Stimulated activated CD4-positive, alpha-beta T cell treated with anti-CD3 and anti-CD28 coated beads, Interleukin-1b, Interleukin-23, amount 100 ng/mL, for 4 hours (primary cell): ENCODE data around the gene FAM83D.
"Not testable (repeated sequence)": the region's sequence is repeated elsewhere in the genome, so short reads cannot be mapped to it uniquely, and the experiment has no call there.

Experiments used
- DNase-seq, 2 donors: peaks; one replicate each; pipeline ENCODE4 v3.0.0-alpha.2; 2020; ENCODE audit warnings: low read depth in 2 of 2

FAM83D gene

DNA sequence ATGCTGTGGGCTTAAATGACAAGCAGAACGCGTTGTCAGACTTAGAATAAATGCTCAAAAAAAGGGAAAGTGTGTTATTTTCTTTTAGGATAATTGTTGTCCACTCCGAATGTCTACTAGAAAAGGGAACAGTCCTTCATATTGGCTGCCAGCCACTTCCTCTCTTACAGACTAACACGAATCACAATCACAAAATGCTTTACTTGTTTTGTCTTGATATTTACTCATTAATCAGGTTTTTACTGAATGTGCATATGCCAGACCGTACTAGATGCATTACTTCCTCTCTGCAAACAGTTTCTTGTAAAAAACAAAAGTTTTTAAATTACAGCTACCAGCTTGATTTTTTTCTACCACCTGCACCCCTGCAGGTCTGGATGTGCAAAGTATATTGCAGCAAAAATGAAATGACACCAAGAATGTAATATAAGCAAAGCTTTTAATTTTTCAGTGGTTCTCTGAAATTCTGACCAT is 36.7 kb downstream of the FAM83D start:
- DNase-seq = no peak

DNA sequence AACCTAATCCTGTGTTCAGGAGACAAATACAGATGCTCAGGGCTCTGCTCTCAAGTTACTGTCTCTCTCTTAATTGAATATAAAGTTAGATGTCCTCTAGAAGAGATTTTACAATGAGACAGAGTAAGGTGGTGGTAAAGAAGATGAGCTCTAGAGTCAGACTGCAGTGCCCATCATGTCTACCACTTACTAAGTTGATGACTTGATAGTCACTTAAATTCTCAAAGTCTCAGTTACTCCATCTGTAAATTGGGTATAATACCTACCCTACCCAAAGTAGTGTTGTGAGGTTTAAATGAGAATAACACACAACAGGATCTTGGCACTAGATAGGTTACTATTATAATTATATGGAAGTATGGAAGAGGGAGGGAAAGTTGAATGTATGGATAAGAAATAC is 37.5 kb downstream of the FAM83D start:
- no peak for DNase-seq

DNA sequence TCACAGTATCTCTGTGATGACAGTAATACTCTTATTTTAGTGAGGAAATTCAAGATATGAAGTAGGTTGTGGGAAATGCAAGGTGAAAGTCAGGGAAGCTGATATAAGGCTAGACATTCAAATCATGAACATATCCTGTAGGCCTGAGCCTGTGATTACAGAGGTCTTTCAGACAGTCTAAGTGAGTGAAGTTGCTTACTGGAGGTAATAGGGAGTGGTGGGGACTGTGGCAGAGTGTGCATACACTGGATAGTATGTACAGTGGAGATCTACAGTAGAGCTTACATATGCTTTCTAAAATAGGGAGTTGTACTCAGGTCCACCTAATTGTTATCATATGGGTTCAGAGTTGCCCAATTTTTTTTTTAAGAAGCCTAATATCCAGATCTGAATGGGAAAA is 39.0 kb downstream of the FAM83D start:
- DNase-seq = no peak

DNA sequence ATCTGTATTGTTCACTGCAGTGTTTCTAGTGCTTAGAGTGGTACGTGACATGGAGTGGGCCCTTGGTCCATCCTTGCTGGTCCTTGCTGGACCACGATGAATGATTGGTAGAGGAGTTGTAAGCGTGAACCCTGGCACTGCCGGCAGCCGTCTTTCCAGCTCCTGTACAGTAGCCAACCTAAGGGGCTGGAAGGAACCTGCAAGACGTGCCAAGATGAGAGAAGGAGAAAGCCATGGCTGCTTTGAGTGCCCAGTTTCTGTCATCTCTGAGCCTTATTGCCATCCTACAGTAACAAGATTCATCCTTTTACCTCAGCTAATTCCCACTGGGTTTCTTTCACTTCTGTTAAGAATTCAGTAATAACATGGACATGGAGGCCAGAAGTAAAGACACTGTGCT is 41.9 kb downstream of the FAM83D start:
- DNase-seq = no peak

DNA sequence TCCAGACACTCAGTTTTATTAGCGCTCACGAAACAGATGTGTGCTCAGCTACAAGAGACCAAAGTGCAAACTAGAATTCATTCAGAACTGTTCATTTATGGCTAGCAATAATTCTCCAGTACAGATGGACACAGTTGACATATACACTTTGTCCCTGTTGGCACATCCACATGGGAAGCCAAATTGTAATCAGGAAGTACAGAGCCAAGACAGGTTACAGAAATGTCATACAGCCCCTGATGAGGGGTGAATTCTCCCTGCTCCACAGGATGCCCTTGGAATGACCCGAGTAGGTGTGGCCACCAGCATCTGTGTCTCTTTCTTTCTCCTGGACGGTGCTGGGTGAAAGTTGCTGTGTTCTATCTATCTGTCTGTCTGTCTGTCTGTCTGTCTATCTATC is 43.5 kb downstream of the FAM83D start:
- no peak for DNase-seq

DNA sequence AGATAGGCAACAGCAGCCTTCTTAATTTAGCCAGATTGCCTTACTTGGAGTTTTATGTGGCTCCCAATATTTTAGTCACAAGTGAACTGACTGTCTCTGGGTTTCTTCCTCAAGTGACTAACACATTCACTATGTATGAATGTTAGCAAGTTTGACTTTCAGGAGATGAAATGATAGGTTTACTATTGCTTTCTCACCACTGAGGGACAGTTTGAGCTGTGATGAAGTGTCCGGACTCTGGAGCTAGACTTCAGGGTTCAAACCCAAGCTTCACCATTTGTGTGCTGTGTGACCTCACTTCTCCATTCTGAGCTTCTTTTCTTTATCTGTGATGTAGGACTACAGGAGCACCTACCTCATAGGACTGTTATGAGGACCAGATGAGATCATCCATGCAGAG is 44.1 kb downstream of the FAM83D start:
- DNase-seq = no peak

DNA sequence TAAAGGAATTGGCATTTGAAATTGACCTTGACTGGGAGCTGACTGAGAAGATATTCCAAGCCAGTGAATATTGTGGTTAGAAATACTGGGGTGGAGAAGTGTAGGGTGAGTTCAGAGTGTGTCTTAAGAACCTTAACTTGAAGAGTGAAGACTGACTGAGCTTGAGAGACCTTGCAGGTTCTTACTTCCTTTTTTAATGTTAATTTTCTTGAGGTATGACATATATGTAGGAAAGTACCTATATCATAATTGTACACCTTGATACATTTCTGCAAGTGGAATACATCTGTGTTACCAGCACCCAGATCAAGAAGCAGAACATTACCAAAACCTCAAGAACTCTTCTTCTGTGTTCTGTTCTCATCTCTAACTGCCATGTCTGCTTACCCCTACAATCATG is 46.9 kb downstream of the FAM83D start:
- no peak for DNase-seq

DNA sequence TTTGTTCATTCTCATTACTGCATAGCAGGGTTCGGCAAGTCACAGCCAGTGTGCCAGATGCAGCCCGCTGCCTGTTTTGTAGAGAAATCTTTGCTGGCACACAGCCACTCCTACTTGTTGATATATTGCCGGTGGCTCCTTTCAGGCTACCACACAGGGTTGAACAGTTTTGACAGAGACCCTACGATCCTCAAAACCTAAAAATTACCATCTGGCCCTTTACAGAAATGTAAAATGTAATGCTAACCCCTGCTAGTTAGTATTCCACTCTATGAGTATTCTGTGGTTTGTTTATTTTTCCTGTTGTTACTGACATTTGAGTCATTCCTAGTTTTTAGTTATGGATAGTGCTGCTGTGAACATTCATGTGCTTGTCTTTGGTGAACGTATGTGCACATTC is 47.4 kb downstream of the FAM83D start:
- no peak for DNase-seq

DNA sequence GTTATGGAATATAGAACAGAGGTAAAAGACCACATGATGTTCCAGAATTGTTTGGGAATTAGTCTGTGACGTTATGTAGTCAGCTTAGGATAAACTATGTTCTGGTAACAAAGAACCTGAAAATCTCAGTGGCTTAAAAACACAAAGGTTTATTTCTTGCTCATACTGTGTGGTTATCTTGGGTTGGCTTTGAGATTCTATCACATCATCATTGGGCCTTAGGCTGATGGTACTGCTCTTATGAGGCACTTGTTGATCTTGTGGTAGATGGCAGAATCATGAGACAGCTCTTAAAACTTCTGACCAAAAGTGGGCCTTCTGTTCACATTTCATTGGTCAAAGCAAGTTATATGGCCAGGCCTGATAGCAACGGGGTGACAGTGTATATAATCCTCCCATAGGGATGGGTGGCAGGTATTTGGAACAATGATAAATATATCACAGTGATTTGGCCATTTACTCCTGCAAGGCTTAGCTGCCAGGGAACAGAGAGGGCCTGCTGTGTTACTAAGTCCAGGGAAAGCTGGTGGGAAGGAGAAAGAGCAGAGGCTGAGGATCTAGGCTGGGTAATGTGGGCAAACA is 49.4 kb downstream of the FAM83D start:
- DNase-seq = no peak

DNA sequence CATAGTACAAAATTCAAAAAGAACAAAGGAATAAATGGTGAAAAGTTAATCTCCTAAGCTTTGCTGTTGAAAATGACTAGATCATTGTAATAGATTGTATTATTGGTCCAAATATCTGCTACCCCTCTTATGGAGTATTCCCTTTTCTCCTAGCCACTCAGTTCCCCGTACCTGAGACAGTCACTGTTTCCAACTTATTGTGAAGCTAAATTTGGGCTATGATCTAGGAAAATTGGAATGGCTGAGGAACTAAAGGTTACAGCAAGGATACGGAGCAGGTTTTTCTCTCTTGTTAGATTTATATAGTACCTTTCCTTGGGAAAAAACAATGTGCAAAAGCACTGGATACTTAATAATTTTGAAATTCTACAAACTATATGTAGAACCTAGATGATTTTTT is 53.2 kb downstream of the FAM83D start:
- DNase-seq = no peak

DNA sequence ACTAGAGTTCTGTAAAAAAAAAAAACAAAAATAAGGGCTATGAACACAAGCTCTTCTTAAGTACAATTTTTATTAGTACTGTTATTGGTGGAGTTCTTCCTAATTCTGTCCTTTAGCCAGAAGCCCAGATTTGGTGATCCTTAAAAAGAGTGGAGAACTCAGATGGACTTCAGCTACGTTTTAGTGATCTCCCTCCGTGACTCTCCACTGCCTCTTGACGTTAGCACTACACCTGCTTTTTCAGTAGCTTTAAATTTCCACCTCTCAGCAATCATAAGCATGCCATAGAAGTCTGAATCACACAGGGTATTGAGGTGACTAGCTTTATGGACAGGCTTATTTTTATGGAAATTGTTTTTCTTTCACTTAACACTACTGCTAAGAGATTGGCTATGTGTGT is 53.6 kb downstream of the FAM83D start:
- no peak for DNase-seq

DNA sequence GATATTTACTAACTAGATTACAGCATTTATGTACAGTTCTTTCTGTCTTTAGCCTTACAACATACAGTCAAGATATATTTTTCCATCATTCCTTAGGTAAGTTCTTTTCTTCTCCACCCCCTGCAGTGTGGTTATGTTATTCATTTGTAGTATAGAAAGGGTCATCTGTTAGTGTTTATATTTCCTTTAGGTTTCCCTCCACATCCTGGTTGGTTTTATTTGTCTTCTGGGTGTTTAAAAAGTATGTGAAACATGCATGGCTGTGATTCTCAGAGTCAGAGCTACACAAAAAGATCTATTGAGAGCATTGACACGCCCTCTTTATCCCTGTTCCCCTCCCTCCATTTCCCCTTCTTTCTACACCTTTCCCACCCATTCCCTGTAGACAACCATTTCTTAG is 56.1 kb downstream of the FAM83D start:
- no peak for DNase-seq

DNA sequence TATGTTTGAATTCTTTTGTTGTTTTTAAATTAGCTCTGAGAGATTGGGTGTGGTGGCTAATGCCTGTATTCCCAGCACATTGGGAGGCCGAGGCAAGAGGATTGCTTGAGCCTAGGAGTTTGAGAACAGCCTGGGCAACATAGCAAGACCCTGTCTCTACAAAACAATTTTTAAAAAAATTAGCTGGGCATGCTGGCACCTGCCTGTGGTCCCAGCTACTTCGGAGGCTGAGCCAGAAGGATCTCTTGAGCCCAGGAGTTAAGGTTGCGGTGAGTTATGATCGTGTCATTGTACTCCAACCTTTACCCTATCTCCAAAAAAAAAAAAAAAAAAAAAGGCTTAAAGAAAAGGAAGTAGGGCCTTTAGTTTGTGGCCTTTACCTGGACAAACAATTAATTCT is 58.8 kb downstream of the FAM83D start:
- DNase-seq = no peak

DNA sequence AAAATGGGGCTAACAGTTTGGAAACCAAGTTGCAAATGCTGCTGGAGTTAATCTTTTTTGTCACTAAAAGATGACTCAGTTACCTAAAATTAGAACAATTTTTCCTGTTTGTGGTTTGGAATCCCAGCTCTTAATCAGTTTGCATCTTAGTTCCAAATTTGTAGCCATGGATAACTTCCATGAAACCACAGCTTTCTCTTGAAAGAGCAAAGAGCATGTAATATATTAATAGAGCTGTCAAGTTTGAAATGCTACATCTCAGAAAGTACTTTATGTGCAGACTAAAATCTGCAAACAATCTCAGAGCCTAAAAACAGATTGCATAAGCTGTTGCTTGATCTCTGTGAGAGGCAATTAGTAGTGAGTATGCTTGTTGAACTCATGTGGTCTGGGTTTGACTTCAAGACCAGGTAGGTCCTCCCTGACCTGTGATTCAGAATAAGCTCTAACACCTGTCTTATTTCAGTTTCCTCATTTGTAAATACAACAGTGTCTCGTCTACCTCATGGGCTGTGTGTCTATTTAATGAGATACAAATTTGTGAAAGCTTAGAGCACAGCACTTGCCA is 59.5 kb downstream of the FAM83D start:
- no peak for DNase-seq

DNA sequence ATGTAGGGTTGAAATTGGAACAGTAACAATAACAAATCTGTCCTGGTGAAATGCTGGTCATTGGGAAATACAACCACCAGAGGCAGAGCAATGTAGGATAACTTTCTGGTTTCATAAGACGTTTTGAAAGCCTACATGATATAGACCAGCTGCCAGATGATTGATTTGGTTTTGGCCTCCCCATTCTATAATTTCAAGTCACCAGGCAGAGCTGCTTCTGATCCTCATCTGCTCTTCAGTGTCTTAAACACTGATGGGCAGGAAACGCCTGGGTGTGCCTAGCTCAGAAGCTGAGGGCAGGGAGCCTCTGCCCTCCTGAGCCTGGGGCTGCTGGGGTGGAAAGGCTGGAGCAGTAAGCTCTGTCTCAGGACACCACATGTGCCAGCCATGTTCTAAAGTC is 60.4 kb downstream of the FAM83D start:
- DNase-seq = no peak

DNA sequence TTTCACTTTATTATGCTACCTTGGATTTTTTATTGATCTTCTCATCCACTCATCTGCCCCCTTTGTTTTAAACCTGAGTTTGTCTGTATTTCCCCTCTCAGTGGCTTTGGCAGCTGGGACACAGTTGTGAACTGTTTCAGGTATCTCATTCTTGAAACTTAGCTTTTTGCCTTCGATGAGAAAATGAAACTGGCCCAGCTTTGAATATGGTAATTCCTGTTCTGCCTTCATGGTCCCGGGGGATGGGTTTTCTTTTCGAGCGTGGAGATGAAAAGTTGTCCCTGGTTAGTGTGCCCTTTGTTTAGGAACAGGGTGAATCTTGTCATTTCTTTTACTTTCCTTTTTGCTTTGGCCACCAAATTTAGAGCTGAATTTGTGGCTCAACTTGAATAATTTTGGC is 61.6 kb downstream of the FAM83D start:
- no peak for DNase-seq

DNA sequence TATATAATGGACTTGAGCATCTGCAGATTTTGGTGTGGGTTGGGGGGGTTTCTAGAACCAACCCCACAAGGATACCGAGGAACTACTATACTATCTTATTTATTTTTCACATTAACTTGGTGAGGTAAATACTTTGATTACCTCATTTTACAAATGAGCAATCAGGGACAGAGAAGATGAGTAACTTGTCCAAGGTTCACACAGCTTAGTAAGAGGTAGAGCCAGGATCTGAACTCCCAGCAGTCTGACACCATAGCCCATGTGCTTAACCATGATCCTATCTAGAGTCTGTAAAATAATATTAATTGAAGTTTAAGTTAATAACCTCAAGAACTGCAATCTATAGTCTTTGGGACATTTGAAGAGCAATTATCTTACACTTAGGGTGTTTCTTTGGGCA is 64.5 kb downstream of the FAM83D start:
- no peak for DNase-seq

DNA sequence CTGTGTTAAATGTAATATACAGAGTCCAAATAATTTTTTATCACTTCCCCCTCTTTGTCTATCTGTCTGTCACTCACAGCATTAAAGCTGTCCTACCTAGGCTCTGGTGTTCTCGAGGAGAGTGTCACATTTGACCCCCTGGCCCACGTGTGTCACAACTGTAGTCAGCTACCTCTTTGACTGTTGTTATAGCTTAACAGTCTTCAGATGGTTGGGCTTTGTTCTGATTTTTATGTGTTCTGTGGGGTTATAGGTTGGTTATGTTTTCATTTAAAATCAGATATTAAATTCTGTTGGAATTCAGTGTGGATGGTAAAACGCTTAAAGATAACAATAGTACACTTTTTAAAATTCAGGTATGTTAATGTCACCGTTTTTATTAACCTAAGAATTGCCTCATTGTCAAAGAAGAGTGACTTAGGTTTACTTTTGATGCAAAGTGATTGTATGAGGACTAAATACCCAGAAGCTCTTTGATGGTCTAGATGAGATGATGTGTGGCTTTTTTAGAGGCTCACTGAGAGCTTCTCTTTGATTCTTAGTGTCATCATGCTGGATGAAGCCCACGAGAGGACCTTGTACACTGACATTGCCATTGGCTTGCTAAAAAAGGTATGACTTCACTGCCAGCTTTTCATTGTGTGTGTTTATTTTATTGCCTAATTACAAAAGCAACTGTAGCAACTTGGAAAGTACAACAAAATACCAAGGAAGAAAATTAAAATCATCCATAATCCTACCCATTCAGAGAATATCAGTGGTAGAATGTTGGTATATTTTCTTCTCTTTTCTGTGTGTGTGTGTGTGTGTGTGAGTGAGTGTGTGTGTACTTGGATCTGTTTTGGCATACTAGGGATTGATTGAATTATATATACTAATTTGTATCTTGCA is 65.8 kb downstream of the FAM83D start:
- DNase-seq = no peak

DNA sequence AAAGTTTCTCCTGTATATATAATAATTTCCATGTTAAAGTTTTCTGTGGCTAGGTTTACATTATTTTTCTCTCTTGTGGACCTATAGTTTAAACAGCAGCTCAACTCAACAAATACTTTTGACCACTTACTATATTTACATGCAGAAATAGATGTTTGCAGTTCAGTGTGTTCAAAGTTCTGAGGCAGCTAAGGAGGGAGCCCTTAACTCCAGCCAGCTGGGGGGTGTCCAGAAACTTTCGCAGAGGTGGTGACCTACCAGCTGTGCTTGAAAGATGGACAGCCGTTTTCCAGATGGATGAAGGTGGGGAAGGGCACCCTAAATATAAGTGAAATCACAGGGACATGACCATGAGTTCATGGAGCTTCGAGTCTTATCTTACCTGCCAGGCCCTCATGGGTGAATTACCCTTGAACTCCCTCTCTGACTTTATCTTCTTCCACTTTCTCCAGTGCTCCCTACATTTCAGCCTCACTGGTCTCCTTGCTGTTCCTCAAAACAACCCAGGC is 69.4 kb downstream of the FAM83D start:
- no peak for DNase-seq

DNA sequence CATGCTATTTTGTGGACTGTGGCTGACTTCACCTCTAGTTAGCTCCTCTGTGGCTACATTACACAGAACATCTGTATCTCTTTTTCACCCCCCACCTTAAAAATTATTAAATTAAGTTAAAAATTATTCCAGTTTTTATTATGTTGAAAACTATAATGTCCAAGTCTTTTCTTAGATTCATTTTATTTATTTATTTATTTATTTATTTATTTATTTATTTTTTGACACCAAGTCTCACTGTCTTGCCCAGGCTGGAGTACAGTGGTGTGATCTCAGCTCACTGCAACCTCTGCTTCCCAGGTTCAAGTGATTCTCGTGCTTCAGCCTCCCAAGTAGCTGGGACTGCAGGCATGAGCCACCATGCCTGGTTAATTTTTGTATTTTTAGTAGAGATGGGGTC is 70.6 kb downstream of the FAM83D start:
- not testable (repeated sequence) for DNase-seq

DNA sequence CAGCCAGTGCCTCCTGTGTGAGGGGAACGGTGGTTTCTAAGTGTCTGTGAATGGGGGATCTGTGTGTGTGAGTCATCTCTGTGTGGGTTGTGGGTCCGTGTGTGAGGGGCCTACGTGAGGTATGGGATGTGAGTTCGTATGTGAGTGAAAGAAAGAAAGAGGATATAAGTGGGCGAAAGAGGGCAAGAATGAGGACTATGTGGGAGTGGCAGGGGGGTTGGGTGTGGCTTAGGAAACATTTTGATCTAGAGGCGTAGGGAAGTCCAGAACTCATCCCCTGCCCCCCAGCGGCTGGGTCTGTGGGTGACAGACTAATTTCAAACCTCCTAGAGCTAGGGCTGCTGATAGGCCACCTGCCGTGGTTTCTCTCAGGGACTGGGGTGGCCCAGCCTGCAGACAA is 71.4 kb downstream of the FAM83D start:
- peak; percentile 23 to 43 for DNase-seq

DNA sequence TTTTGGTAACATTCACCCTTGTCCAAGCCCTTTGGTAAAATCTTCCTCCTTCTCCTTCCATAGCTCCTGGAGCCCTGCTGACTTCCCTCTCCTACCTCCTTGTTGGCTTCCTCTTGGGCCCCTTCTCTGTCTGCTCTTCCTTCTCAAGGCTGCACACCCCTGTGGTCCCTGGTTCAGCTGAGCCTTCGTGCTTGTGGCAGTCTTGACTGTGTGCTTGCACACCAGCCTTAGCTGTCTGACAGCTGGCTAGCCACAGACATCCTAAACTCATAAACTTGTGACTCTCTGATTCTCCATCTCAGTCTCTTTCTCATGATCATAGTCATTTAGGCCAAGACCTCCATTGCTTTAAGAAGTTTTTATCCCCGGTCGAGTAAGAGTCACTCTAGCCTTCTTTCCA is 73.0 kb downstream of the FAM83D start:
- DNase-seq = no peak
